A549 (cell line): ENCODE measurements around the gene HPCA.

ENCODE experiments used
- BHLHE40 ChIP-seq: IDR thresholded peaks from 2 replicates; pipeline ENCODE4 v1.6.1; 2012; ENCODE audit warnings: low read depth, low read length, inconsistent platforms
- CEBPB ChIP-seq, 2 experiments: fragments of >200 bp in 1 of 2; sonication (Bioruptor Twin) in 1 of 2; formaldehyde crosslinking in 1 of 2; IDR thresholded peaks; 2 replicates each; pipeline ENCODE4 v1.6.1; 2012 to 2016
- CTCF ChIP-seq: fragments of >200 bp; sonication (Bioruptor Twin); formaldehyde crosslinking; IDR thresholded peaks from 3 replicates; pipeline ENCODE4 v1.5.1; 2016
- ELK1 ChIP-seq: fragments of 150-350 bp; IDR thresholded peaks from 2 replicates; pipeline ENCODE4 v1.6.1; 2014; ENCODE audit warnings: low read depth, mild to moderate bottlenecking, low read length
- EP300 ChIP-seq, 2 experiments: fragments of >200 bp; sonication (Bioruptor Twin); formaldehyde crosslinking; IDR thresholded peaks; 2 replicates in 1 of 2; 3 replicates in 1 of 2; pipeline ENCODE4 v1.6.1; 2016 to 2017
- HDAC2 ChIP-seq: fragments of 200-600 bp; sonication (generic); IDR thresholded peaks from 2 replicates; pipeline ENCODE4 v1.6.1; 2016
- KDM1A ChIP-seq: fragments of 200-600 bp; sonication (generic); IDR thresholded peaks from 2 replicates; pipeline ENCODE4 v1.6.1; 2016; ENCODE audit warnings: low read depth, mild to moderate bottlenecking
- PBX3 ChIP-seq: IDR thresholded peaks from 2 replicates; pipeline ENCODE4 v1.6.1; 2012
- POLR2A ChIP-seq: IDR thresholded peaks from 2 replicates; pipeline ENCODE4 v1.6.1; 2012; ENCODE audit warnings: mild to moderate bottlenecking, low read length
- SMC3 ChIP-seq: fragments of >200 bp; sonication (Bioruptor Twin); formaldehyde crosslinking; IDR thresholded peaks from 3 replicates; pipeline ENCODE4 v1.6.1; 2018; ENCODE audit warnings: inconsistent platforms
- ZFP36 ChIP-seq: fragments of 450-650 bp; IDR thresholded peaks from 2 replicates; pipeline ENCODE4 v1.6.1; 2014; ENCODE audit warnings: borderline replicate concordance; ENCODE audit not compliant: partially characterized antibody

- TF ChIP-seq SMC3 (no peak), CTCF (no peak), EP300 (IDR thresholded peaks at IDR 0.05) (no peak), PBX3 (no peak), POLR2A (no peak), ZFP36 (no peak), BHLHE40 (no peak), CEBPB (IDR thresholded peaks at IDR 0.05) (no peak), HDAC2 (no peak), ELK1 (no peak), KDM1A (no peak)
Measured at GRCh38 chr1:32868085-32868484, 18.2 kb upstream of the HPCA start.
